Activated CD8-positive, alpha-beta memory T cell treated with anti-CD3 and anti-CD28 coated beads, Interleukin-2, amount 50 U/mL, for 4 hours (primary cell): ENCODE results near the gene ERP27.

Experiments used
- DNase-seq: peaks from one replicate; pipeline ENCODE4 v3.0.0-alpha.2; 2020

ERP27 gene

DNA sequence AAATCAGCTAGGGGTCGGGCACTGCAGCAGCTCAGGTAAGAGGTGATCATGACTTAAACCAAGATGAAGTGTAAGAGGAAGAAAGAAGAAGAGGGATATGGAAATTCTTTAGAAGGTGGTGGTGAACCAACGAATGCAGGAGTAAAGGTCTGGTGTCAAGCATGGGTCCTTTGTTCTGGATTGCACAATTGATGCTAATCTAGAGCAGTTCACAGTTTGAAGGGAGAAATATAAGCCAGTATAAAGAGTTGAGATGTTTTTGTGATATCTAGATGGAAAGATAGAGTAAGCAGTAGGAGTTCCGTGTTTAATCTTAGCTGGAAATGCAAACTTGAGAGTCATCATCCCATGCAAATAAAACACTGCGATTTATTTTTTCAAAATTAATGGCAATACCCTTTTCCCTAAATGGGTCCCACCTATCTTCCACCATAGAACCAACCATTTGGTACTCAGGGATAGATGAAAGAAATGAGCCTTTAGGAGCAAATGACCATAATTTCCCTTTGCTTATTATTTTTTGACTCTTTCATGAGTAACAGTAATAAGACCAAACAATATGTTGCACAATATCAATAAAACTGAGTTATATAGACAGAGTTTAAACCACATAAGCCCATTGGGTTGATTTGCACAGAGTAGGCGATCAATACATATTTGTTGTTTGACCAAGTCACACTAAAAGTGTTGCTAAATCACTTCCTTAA is 37.7 kb downstream of the ERP27 start:
- DNase-seq: no peak

DNA sequence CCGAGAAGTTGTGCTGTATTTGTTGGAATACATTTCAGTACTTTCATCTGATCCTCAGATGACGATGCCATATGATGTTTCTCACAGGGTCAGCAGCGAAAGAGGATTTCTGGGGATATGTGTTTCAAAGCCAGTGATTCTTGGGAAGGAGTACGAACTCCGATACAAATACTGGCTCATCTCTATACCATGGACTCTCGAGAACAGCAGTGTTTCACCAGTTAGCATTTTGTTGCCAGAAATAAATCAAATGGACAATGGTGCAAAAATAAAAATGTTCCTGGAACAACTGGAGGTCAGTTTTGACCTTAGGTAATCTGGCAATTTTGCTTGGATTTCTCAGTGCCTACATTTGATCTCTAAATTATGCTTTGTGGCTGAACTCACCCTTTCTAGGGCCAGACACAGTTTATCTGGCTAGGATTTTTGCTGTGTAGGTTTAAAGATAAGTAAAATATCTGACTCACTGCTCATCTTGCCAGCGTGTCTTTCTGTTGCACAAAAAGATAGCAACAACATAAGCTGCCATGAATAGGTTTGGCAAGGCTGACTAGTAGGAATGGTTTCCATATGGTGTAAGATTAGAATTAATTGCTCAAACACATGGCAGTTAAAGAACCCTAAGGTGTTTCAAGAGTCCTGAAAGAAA is 41.7 kb downstream of the ERP27 start:
- DNase-seq: no peak

DNA sequence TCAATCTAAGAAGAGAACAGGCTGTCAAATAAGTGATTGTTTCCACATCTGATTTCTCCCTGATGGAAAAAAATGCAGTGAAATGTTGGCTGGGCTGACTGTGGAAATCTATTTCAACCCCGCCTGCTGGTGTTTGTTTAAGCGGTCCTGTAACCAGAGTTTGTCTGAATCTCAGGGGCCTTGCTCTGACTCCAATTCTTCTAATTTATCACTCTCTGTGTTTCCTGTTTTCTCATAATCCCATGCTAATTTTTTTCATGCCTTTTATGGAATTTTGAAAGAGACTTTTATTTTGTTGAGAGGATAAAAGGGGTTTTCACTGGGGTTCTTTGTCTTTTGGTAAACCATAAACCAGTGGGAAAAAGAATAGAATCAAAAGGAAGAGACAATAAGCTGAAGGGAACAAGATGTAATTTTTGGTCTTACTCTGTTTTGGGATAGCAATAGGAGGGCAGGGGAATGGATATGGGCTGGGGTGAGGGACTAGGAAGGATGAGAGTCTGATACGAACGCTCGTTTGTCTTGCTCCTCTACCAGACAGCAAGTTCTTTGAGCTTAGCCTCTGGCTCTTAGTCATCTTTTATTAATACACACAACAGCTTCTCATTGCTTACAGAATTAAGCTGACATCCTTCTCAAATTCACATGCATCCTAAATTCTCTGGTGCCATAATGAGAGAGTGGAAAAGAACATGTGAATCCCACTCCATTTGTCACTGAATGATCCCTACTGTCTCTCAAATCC is 44.7 kb downstream of the ERP27 start:
- DNase-seq: no peak

DNA sequence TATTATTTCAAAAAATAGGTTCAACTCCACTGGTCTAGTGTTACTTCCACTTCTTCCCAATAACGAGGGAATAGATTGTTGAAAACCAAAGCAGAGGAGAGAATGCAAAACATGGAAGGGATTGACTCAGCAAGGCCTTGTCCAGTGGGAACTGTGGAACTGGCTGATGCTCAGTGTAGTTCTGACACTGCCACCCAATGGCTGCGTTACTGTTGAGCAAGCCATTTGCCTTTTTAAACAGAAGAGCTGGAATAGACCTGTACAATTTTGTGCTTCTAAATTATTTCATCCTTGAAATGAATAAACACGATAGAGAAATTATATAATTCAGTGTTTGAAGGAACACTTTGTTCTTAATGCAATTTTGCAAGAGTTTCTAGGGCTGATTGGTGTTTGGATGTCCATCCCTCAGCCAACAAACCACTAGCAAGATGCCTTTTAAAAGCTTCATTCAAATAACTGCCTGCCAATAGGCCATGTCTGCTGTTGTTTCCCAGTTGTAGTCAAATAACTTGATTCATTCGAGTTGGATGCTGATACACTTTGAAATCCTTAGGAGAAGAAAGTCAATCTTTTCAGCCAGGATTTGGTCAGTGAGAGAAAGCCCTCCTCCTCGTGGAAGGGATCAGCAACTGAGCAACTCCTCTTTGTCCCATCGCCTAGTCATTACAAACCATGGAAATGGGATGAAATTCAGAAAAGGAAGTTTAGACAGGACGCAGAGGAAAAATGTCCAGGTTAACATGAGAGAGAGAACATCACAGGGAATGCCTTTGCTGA is 45.4 kb downstream of the ERP27 start:
- DNase-seq: no peak

DNA sequence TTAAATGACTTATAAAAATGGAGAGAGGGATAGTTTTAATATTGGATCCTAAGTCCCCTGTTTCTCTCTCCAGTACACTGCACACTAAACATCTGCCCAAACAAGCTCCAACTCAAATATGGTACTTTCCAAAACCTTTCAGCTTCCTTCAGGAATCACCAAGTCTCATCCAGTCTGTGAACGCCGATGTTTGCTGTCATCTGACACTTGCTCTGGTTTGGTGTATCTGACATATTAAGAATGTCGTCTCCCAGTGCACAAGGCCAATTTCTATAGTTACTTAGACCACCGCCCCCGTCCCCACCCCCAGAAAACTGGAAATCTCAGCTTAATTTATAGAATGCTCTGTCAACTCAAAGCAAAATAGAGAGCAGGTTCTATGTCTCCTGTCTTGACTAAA is 47.6 kb downstream of the ERP27 start:
- DNase-seq: no peak

DNA sequence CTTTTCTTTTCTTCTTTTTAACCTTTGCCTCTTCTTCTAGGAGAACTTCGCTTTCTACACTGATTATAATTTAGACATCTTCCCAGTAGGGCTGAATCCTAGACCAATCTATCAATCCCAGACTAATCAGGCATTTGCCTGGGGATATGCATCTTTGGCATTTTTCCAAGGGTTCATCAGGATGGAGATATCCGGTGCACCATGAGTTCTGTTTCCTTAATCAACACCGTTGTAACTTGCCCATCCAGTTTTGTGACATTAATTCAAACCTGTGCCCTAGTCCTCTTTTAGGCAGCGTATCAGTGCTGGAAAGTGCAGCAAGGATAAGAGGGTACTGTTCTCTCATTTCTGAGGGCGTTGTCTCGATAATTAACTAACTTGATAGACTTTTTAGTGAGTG is 52.1 kb downstream of the ERP27 start:
- no peak for DNase-seq

DNA sequence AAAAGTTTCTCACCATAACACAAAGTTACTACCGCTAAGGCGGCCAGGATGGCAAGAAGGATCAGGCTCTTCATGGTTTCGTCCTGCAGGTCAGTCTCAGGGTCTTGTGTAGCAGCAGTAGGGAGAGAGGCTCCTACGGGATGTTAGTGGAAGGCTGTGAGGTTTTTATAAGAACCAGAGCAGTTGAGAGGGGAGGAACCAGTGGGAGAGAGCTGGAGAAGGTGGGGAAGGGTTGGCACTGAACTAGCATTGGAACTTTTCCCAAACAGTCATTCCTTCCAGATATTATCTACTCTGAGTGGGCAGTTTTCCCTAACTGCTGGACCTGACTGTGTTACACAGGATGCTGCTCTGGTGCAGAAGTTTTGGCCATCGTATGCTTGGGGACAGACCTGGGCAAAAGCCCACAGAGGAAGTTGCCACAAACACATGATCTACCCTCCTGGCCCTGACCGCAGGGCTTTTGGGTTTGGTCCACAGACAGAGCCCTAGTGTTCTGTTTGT is 52.6 kb downstream of the ERP27 start, which contains the start of gene MGP:
Gene MGP (minus strand): TSS at position 137 of the 504 bp plus-strand sequence. CDS start 63 bp downstream, at position 74.
- DNase-seq: no peak

DNA sequence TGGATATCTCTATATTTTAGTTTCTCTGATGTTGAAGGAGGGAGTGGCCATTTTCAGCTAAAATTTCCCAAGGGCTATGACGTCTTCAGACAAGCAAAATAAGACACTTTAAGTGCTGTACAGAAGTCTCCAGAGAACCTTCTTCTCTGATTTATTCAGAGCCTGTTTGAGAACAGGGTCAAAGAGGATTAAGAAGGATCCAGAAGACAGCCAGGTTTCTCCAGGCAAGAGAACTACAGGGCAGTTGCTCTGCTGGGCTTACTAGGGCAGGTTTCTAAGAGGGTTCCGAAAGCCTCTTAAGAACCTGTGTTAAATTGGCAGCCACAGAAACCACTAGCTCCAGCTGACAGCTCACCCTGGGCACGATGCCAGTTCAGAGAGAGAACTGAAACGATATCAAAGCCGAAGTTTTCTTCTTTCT is 53.9 kb downstream of the ERP27 start:
- peak; percentile 84 for DNase-seq

DNA sequence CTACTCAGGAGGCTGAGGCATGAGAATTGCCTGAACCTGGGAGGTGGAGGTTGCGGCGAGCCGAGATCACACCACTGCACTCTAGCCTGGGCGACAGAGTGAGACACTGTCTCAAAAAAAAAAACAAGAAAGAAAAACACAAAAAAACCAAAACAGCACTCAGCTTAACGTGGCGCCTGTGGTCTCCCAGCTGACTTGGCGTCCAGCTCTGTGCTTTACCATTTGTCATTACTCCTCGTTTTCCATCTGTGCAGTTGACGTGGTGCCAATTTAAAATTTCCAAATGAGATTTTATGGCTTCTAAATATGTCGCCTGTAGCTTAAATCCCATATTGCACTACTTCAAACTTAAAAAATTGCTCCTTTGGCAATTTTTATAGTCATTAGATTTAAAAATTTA is 54.7 kb downstream of the ERP27 start:
- DNase-seq: no peak

DNA sequence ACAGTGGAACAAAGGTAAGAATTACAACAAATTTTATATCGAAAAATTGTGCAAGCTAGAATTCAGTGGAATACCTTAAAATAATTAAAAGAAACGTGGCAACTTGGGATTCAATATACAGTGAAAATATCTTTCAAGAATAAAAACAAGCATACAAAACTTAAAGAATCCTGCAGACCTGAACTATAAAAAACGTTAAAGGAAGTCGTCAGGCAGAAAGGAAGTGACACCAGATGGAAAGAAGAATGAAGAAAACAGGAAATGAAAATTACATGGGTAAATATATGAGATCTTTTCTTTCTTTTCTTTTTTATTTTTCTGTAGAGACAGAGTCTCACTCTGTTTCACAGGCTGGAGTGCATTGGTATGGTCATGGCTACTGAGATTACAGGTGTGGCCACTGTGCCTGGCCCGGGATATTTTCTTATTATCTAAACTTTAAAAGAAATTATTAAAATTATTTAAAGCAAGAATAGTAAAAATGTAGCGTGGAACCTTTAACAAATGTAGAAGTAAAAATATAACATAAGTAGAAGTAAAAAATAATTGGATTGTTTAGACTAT is 57.4 kb downstream of the ERP27 start:
- DNase-seq: no peak

DNA sequence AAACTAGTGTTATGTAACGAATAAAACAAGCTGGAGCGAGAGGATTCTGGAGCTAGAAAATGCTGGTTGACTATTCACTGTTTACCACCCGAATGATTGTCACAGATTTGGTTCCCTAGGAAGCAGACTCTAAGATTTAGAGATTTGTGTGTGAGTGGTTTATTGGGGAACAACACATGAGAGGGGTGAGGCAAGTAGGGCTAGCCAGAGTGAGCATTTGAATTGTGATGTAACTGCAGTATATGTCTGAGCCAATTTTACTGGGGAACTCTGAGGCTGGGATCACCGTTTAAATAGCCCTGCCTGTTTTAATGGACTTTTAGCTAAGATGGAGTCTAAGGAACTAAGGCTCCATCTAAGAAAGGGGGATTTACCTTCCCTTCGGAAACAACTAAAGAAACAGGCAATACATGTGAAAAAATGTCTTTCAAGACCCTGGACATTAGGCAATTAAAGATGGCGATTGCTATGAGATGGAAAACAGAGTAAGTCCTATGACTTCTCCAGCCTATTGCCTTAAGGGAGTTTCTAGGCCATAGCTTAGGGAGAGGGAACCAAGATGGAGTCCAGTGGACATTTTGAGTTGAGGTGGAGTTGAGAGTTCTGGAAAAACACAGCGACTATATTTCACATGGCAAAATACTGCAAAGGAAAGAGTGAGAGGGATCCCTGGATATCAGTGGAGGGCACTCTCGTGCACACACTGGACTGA is 59.0 kb downstream of the ERP27 start:
- DNase-seq: no peak

DNA sequence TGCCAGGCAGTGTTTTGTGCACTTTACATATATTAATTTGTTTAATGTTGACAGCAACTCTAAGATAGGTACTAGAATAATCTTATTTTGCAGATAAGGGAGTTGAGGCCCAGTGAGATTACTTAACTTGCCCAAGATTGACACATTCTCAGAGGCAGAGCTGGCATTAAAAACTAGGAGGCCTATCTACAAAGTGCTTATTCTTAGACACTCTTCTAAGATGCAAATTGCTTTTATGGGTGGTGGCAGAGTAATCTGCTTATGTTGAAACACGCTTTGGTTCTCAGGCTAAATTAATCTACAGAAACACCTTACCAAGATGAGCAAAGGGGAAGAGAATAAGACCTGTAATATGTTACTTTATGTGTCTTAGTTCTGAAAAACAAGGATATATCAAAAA is 59.8 kb downstream of the ERP27 start:
- no peak for DNase-seq

DNA sequence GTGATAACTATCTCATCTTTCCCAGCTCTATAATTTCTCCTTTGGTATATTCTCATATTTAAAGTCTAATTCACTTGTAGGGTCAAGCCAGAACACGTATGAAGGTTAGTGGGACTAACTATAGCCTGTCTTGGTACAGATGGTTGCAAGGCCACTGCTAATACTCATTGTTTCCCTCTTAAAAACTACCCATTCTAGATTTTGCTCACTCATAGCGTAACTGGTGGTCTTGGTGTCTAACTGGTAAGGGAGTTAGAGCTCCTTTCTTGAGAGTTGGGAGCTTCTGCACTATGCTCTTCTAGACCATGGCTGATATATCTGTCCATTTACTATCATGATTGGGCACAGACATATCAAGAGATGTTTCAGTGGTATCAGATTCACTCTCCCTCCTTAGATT is 61.5 kb downstream of the ERP27 start:
- no peak for DNase-seq

DNA sequence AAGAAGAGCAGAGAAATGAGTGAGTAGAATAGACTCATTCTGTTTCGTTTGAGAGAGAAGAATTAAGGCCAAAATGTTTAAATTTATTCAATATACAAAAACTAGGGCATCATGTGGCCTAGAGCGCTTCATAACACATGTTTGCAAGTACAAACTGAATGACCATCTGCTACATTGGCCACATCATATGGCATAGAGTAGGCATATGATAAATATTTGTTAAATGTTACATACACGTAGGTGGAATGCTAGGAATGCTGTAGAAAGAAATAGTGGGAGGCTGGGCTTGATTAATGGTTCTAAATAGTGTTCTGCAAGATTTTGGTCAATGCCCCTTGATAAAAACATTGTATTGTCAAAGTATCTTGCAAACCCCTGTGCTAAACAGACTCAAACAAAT is 63.5 kb downstream of the ERP27 start:
- no peak for DNase-seq

DNA sequence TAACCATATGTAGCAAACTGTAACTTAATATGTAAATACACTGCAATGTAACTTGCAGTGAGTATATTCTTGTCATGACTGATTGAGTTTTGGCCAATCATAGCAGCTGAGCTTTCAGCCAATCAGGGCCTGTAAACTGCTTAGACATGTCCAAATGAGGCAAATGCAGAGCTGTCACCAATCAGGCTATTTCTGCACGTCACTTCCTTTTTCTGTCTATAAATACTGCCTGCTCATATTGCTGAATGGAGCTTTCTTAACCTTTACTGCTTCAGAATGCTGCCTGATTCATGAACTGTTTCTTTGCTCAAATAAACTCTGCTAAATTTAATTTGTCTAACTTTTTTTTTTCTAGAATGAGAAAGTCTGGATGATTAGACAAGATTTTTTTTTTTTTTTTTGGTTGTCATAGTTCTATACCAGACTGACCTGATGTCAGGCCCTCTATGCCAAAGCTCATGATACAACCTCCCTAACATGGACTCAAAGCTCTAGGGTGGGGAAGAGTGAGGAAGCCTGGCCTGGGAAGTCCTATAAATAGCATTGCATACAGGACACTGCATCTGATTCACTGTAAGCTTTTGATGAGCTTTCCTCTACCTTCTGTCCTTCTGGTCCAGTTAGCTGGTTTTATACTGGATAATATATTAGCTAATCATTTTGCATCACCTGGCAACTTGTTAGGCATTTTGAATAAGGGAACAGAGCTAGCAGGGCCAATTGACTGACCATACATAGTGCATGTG is 64.7 kb downstream of the ERP27 start:
- DNase-seq: no peak

DNA sequence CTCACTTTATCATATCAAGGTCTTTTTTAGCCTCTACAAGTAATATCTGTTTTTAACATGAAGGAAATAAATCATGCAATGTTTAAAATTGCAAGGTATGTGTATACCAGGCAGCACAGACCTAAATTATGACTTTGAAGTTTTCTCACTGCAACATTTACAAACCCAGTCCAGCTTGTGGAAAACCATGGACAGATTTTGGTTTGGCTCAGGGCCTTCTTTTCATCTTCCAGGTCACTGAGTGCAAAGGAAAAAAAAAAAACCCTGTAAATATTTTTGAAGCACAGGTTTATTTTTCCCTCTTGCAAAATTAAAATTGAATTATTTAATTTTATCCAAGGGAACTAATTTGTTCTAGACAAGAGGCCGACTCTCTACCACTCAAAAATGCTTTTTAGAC is 66.5 kb downstream of the ERP27 start:
- no peak for DNase-seq

DNA sequence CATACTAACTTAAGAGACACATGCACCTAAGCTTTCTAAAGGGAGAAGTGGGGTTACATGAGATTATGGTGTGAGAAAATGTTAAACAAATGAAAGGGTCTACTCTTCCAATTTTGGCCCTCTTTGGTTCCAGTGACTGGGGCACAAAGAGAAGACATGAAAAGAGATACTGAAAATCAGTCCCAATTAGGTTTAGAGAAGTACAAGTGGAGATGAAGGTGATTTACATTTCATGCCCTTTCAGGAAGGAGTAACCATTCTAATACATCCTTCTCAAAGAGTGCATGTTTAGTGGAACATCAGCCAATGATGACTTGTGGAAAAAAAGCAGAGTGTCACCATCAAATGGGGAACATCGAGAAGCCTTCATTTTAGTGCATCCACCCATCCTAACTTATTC is 67.1 kb downstream of the ERP27 start:
- no peak for DNase-seq

DNA sequence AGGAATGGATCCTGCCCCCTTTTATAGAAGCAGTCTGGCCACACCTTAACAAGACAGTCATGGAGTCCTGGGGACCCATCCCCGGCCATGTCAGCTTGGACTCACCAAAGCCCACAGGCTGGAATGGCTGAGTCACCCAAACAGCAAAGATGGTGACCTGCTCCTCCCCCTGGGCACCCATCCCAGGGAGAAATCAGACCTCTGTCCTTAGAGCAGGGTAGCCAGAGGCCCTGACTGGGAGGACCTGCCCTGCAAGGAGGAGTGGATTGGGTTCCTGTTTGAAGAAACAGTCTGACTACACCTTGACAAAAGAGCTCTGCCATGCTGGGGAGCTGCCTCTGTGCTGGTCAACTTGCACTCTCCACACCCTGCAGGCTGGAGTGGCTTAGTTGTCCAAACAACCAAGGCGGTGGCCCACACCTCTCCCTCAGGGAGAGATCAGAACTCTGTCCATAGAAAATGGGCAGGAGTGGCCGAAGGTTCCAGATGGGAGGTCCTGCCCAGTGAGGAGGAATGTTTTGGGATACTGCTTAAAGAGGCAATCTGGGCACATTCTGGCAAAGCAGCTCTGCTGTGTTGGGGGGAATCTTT is 69.3 kb downstream of the ERP27 start:
- no peak for DNase-seq
